C4-2B (cell line): ENCODE results near the gene CCDC57.

Experiments used
- CTCF ChIP-seq: fragments of 450-650 bp; conservative IDR thresholded peaks from 2 replicates; pipeline ENCODE4 v1.5.1; 2017; ENCODE audit warnings: mild to moderate bottlenecking
- ZFX ChIP-seq: fragments of 450-650 bp; IDR thresholded peaks from 2 replicates; pipeline ENCODE4 v1.6.1; 2017

- no peak for TF ChIP-seq CTCF
- no peak for TF ChIP-seq ZFX
Observed at GRCh38 chr17:82108961-82109475, 103.6 kb downstream of the CCDC57 start.
